Peyer's patch (tissue), 4 donors: Measurements from ENCODE around the gene SLC23A2. TPM values are rescaled to one million over a fixed set of nuclear protein-coding genes. Genes with fewer than 3 reads are reported as not detected.
"Not testable (repeated sequence)": the region's sequence is repeated elsewhere in the genome, so short reads cannot be mapped to it uniquely, and the experiment has no call there.

Source experiments
- DNase-seq, 3 donors: peaks; one replicate each; pipeline ENCODE4 v3.0.0-alpha.2; 2017 to 2019
- H3K27ac ChIP-seq, 4 donors: fragments of 200-600 bp; sonication (generic); one replicate each; pipeline ENCODE4 v1.5.1; 2016 to 2019
- H3K27me3 ChIP-seq, 2 donors: fragments of 200-600 bp; sonication (generic); one replicate each; pipeline ENCODE4 v1.5.1; 2019
- H3K36me3 ChIP-seq, 3 donors: fragments of 200-600 bp; sonication (generic); one replicate each; pipeline ENCODE4 v1.5.1; 2016 to 2019
- H3K4me1 ChIP-seq, 4 donors: fragments of 200-600 bp; sonication (generic); one replicate each; pipeline ENCODE4 v1.5.1; 2016 to 2019
- H3K4me3 ChIP-seq, 4 donors: fragments of 200-600 bp; sonication (generic); 1 replicate in 3 of 4; 2 replicates in 1 of 4; pipeline ENCODE4 v1.5.1; 2016 to 2019; ENCODE audit warnings: mild to moderate bottlenecking in 1 of 4
- H3K9me3 ChIP-seq, 4 donors: fragments of 200-600 bp; sonication (generic); one replicate each; pipeline ENCODE4 v1.5.1; 2016 to 2019; ENCODE audit warnings: mild to moderate bottlenecking in 1 of 4
- POLR2A ChIP-seq, 2 donors: fragments of 450-650 bp; IDR thresholded peaks; one replicate each; pipeline ENCODE4 v1.5.1; 2017; ENCODE audit warnings: antibody characterized with exemption in 2 of 2, mild to moderate bottlenecking in 2 of 2, moderate library complexity in 2 of 2
- total RNA-seq, 4 donors: library from RNA; depleted of rRNA; stranded (reverse); fragments of >200 nt; gene quantifications; one replicate each; pipeline ENCODE4 v1.1.0, GENCODE V29; 2016
- TF ChIP-seq, protein P1 (sequence below), 6 experiments: fragments of 450-650 bp in 4 of 6; fragments of 200-600 bp in 2 of 6; sonication (generic) in 1 of 6; IDR thresholded peaks; one replicate each; pipeline ENCODE4 v1.5.1; 2017 to 2019; ENCODE audit warnings: antibody characterized with exemption in 6 of 6, mild to moderate bottlenecking in 3 of 6, moderate library complexity in 1 of 6

The SLC23A2 gene
- total RNA-seq, 4 donors from 2014 or later, result 4.2 to 18.2 (median 11.0) TPM

DNA sequence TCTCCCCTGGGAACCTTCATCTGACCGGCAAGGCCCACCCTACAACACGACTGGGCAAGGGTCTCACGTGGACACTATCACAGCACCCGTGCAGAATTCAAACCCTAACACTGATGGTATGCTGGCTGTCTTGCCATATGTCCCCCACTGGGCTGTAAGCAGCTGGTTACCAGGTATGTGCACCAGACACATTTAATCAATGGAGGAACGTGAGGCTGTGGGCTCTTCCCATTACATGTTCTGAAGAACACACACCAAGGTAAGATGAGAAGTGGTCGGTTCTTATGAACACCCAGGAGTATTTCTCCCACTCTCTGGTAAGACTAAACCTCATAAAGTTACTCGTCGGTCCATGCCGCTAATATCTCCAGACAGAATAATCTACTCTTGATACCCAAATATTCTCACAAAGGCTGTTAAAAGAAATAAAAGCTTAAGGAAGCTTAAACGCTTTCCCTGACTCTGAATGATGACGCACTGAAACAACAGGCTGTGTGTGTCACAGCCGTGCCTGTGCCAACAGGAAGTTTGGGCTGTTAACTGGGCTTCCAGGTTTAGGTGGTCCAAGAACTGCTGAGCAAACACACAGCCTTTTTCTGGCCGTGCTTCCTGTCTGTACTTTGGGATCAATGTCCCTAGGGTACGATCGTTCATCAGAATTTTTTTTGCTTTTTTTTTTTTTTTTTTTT, 75.3 kb downstream of the SLC23A2 start:
- DNase-seq, result peak in 1 of 3 donors; percentile 65
- peaks cover 0 to 6% (median 0%) of the 10 kb centered on the region in 4 donors for H3K4me1 ChIP-seq
- TF ChIP-seq, protein P1, sequence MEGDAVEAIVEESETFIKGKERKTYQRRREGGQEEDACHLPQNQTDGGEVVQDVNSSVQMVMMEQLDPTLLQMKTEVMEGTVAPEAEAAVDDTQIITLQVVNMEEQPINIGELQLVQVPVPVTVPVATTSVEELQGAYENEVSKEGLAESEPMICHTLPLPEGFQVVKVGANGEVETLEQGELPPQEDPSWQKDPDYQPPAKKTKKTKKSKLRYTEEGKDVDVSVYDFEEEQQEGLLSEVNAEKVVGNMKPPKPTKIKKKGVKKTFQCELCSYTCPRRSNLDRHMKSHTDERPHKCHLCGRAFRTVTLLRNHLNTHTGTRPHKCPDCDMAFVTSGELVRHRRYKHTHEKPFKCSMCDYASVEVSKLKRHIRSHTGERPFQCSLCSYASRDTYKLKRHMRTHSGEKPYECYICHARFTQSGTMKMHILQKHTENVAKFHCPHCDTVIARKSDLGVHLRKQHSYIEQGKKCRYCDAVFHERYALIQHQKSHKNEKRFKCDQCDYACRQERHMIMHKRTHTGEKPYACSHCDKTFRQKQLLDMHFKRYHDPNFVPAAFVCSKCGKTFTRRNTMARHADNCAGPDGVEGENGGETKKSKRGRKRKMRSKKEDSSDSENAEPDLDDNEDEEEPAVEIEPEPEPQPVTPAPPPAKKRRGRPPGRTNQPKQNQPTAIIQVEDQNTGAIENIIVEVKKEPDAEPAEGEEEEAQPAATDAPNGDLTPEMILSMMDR (IDR thresholded peaks at IDR 0.05), result no peak
- no peak for TF ChIP-seq POLR2A (IDR thresholded peaks at IDR 0.05)
- no peaks in the 10 kb centered on the region for H3K36me3 ChIP-seq
- H3K4me3 ChIP-seq, result peak overlapping the region in 1 of 4 donors; percentile 9
- peak overlapping the region in 2 of 4 donors; percentile 26 to 35 for H3K27ac ChIP-seq
- H3K9me3 ChIP-seq, result no peaks in the 10 kb centered on the region
- no peaks in the 10 kb centered on the region for H3K27me3 ChIP-seq

DNA sequence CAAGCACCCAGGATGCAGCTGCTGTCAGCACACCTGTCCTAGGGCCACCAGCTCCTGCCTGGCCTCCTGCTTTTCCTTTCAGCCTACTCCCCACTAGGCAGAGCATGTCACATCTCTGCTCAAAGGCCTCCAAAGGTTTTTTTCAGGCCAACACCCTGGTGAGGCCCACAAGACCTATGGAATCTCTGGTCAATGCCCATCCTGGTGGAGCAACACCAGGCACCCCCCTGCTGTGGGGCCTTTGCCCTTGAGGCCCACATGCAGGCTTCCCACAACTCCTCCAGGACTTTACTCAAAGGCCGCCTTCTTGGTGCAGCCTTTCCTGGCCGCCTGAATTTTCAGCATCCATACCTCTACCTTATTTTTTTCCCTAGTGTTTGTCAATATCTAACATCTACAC, 76.9 kb downstream of the SLC23A2 start:
- peaks cover 0 to 6% (median 0%) of the 10 kb centered on the region in 4 donors for H3K4me1 ChIP-seq
- no peaks in the 10 kb centered on the region for H3K36me3 ChIP-seq
- no peaks in the 10 kb centered on the region for H3K27me3 ChIP-seq
- no peak for DNase-seq
- H3K9me3 ChIP-seq, result no peaks in the 10 kb centered on the region
- H3K27ac ChIP-seq, result no peak overlapping the region
- TF ChIP-seq POLR2A (IDR thresholded peaks at IDR 0.05), result no peak
- TF ChIP-seq, protein P1 (IDR thresholded peaks at IDR 0.05), result no peak
- H3K4me3 ChIP-seq, result no peak overlapping the region

DNA sequence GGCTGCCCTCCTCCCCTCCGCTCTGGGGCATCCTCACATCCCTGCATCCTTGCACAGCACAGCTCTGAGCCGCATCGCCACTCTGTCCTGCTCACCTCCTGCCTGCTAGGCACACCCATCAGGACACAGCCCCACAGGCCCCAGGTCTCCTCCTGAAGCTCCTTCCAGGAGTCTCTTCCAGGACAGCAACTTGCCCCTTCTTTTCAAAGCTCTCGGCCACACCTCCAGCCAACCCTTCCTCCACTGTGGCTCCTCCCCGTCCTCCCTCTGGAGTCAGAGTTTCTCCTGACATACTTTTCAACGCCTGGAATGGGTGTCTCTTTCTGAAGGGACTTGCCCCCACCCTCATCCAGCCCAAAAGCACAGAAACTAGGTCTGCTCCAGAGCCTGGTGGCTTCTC, 77.3 kb downstream of the SLC23A2 start:
- H3K36me3 ChIP-seq, result no peaks in the 10 kb centered on the region
- H3K27ac ChIP-seq, result no peak overlapping the region
- TF ChIP-seq, protein P1 (IDR thresholded peaks at IDR 0.05), result no peak
- TF ChIP-seq POLR2A (IDR thresholded peaks at IDR 0.05), result no peak
- peaks cover 0 to 6% (median 0%) of the 10 kb centered on the region in 4 donors for H3K4me1 ChIP-seq
- no peak for DNase-seq
- H3K27me3 ChIP-seq, result no peaks in the 10 kb centered on the region
- H3K4me3 ChIP-seq, result no peak overlapping the region
- no peaks in the 10 kb centered on the region for H3K9me3 ChIP-seq

DNA sequence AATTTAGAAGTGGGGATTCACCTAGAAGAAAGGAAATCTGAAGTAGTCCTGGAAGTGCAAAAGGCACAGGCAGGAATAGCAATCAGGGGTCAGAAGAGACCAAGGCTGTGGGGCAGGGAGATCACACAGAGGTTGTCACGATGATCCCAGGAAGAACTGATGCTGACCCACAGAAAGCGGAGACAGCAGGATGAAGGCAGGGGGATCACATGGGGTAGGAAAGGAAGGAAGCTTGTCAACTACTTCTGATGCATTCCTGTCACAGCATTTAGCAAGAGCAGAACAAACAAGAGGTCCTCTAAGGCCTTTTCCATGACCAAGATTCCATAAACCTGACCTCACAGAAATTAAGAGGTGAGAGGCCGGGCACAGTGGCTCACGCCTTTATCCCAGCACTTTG, 79.1 kb downstream of the SLC23A2 start:
- no peaks in the 10 kb centered on the region for H3K9me3 ChIP-seq
- H3K4me1 ChIP-seq, result peaks cover 0 to 6% (median 0%) of the 10 kb centered on the region in 4 donors
- no peak overlapping the region for H3K4me3 ChIP-seq
- H3K27ac ChIP-seq, result no peak overlapping the region
- no peaks in the 10 kb centered on the region for H3K36me3 ChIP-seq
- DNase-seq, result no peak
- no peaks in the 10 kb centered on the region for H3K27me3 ChIP-seq
- no peak for TF ChIP-seq POLR2A (IDR thresholded peaks at IDR 0.05)
- TF ChIP-seq, protein P1 (IDR thresholded peaks at IDR 0.05), result no peak

DNA sequence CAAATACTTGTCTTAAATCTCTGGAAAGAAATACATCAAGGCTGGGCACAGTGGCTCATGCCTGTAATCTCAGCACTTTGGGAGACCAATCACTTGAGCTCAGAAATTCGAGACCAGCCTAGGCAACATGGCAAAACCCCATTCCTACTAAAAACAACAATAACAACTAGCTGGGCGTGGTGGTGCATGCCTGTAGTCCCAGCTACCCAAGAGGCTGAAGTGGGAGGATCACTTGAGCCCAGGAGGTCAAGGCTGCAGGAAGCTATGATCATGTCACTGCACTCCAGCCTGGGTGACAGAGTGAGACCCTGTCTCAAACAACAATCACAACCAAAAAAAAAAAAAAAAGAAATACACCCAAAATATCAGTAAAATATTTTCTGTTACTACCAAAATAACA, 80.0 kb downstream of the SLC23A2 start:
- H3K9me3 ChIP-seq, DNase-seq, H3K4me3 ChIP-seq, H3K27ac ChIP-seq, H3K4me1 ChIP-seq, H3K27me3 ChIP-seq, H3K36me3 ChIP-seq: not testable (repeated sequence)

DNA sequence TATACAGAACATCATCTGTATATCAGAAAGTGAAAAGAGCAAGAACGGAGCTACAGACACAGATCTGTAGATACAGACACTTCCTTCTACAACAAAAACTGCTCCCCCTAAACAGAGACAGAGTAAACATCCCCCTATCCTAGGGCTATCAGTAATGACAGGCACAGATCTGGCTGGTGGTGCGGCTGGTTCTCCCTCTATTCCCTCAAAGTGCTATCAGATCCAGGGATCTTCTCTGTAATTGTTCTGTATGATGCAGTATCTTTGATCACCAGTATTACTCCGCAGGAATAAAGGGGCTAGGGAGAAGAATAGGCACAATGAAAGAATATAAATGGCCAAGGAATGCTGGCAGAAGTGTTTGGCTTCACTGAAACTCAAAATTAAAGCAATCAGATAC, 80.7 kb downstream of the SLC23A2 start:
- H3K27me3 ChIP-seq, result no peaks in the 10 kb centered on the region
- H3K9me3 ChIP-seq, result no peaks in the 10 kb centered on the region

More for the DNA sequence above, 80.7 kb downstream of the SLC23A2 start:
- TF ChIP-seq, protein P1 (IDR thresholded peaks at IDR 0.05), result no peak
- no peak for TF ChIP-seq POLR2A (IDR thresholded peaks at IDR 0.05)
- no peak overlapping the region for H3K27ac ChIP-seq
- DNase-seq, result no peak
- peaks cover 0 to under 1% (median 0%) of the 10 kb centered on the region in 4 donors for H3K4me1 ChIP-seq
- H3K4me3 ChIP-seq, result no peak overlapping the region
- no peaks in the 10 kb centered on the region for H3K36me3 ChIP-seq
